GM12878 (cell line): ENCODE measurements around the gene CLASP2. TPM values are rescaled to one million over a fixed set of nuclear protein-coding genes. Genes with fewer than 3 reads are reported as not detected.

Experiments
- ATAC-seq: fragments of 200-7000 bp; cut with Tn5 transposase; 3 replicates; pipeline ENCODE4 v1.9.1; 2020; ENCODE audit warnings: mild to moderate bottlenecking, moderate library complexity
- BruUV-seq: library from RNA; stranded (reverse); fragments of 400-500 nt; replicated peaks from 2 replicates; lab custom pipeline; 2021; lab: Mats Ljungman, UMichigan
- CTCF ChIA-PET: fragments of 300-600 bp; sonication (Branson Sonifier 250); formaldehyde crosslinking; extraction: SDS; loops from one replicate; lab custom pipeline; 2021; ENCODE audit warnings: inconsistent platforms; lab: Yijun Ruan, JAX
- POLR2A ChIA-PET: fragments of 350-600 bp; formaldehyde crosslinking; extraction: SDS; loops from one replicate; lab custom pipeline; 2021; ENCODE audit warnings: inconsistent platforms; lab: Charles Lee
- RAD21 ChIA-PET: fragments of 300-600 bp; sonication (Branson Sonifier 250); formaldehyde crosslinking; loops from one replicate; lab custom pipeline; 2023; ENCODE audit warnings: antibody characterized with exemption; ENCODE audit not compliant: unreplicated experiment; lab: Charles Lee
- SMC1A ChIA-PET: fragments of 300-600 bp; sonication (Branson Sonifier 250); formaldehyde crosslinking; loops from one replicate; lab custom pipeline; 2023; ENCODE audit not compliant: unreplicated experiment, uncharacterized antibody; lab: Charles Lee
- DNase-seq: peaks from one replicate; pipeline ENCODE4 v3.0.0-alpha.2; 2011; ENCODE audit warnings: low read depth, low spot score
- FAIRE-seq: peaks from 3 replicates; lab custom pipeline; 2011; peaks lifted over from hg19 to GRCh38; lab: Jason Lieb, UNC
- H2AFZ ChIP-seq: 2 replicates; pipeline ENCODE4 v1.6.0; 2011; ENCODE audit warnings: low read depth, low read length, control low read depth; ENCODE audit not compliant: control insufficient read depth
- H3K27ac ChIP-seq: 2 replicates; pipeline ENCODE4 v1.5.1; 2011; ENCODE audit warnings: control low read depth; ENCODE audit not compliant: control insufficient read depth, insufficient read depth
- H3K27me3 ChIP-seq, 2 experiments: replicated peaks in 1 of 2; 2 replicates each; pipeline versions ENCODE4 v1.6.0 to v1.6.1; 2011; ENCODE audit warnings: low read length in 1 of 2; ENCODE audit not compliant: control insufficient read depth in 2 of 2, insufficient read depth in 2 of 2
- H3K36me3 ChIP-seq, 2 experiments: 2 replicates each; pipeline ENCODE4 v1.5.1; 2011; ENCODE audit warnings: low read length in 1 of 2; ENCODE audit not compliant: control insufficient read depth in 2 of 2, insufficient read depth in 2 of 2
- H3K4me1 ChIP-seq: 2 replicates; pipeline ENCODE4 v1.6.1; 2011; ENCODE audit warnings: mild to moderate bottlenecking, low read length, moderate library complexity, mixed read lengths; ENCODE audit not compliant: control insufficient read depth, insufficient read depth
- H3K4me2 ChIP-seq: 2 replicates; pipeline ENCODE4 v1.6.0; 2011; ENCODE audit warnings: control low read depth; ENCODE audit not compliant: control insufficient read depth, insufficient read depth
- H3K4me3 ChIP-seq: fragments of 200-600 bp; sonication (generic); 2 replicates; pipeline ENCODE4 v1.5.1; 2016
- H3K79me2 ChIP-seq: 2 replicates; pipeline ENCODE4 v1.6.0; 2011; ENCODE audit warnings: low read length; ENCODE audit not compliant: control insufficient read depth, insufficient read depth
- H3K9ac ChIP-seq: 2 replicates; pipeline ENCODE4 v1.8.0; 2011; ENCODE audit warnings: low read length, control low read depth, mixed read lengths; ENCODE audit not compliant: control insufficient read depth, insufficient read depth
- H3K9me3 ChIP-seq: replicated peaks from 3 replicates; pipeline ENCODE4 v1.5.1; 2011; ENCODE audit warnings: mild to moderate bottlenecking, low read length; ENCODE audit not compliant: control insufficient read depth, insufficient read depth
- H4K20me1 ChIP-seq: 2 replicates; pipeline ENCODE4 v1.6.0; 2011; ENCODE audit not compliant: control insufficient read depth, insufficient read depth
- BRCA1 ChIP-seq: IDR thresholded peaks from 2 replicates; pipeline ENCODE4 v1.6.1; 2011; ENCODE audit warnings: low read depth, low read length, improper control_type of control experiment
- CREB1 ChIP-seq: IDR thresholded peaks from 2 replicates; pipeline ENCODE4 v1.6.1; 2012; ENCODE audit warnings: low read depth, mild to moderate bottlenecking, inconsistent platforms
- EGR1 ChIP-seq, 2 experiments: IDR thresholded peaks; 1 replicate in 1 of 2; 2 replicates in 1 of 2; pipeline ENCODE4 v1.6.1; 2011 to 2012; ENCODE audit warnings: low read depth in 2 of 2, low read length in 2 of 2, borderline replicate concordance in 1 of 2, mild to moderate bottlenecking in 1 of 2, moderate library complexity in 1 of 2
- FOXK2 ChIP-seq: fragments of 450-650 bp; IDR thresholded peaks from 2 replicates; pipeline ENCODE4 v1.6.1; 2017; ENCODE audit warnings: mild to moderate bottlenecking, moderate library complexity
- NKRF ChIP-seq: fragments of 450-650 bp; conservative IDR thresholded peaks from 2 replicates; pipeline ENCODE4 v1.6.1; 2017; ENCODE audit warnings: mild to moderate bottlenecking, moderate library complexity
- SMC3 ChIP-seq: IDR thresholded peaks from 2 replicates; pipeline ENCODE4 v1.6.1; 2011; ENCODE audit warnings: low read length, improper control_type of control experiment, borderline replicate concordance
- WGBS: methylation state at CpG from one replicate; pipeline ENCODE4 v1.1.6; 2016; ENCODE audit warnings: low lambda C conversion rate; ENCODE audit not compliant: insufficient replicate concordance, insufficient coverage; ENCODE audit errors: missing lambda C conversion rate; 5-methylcytosine and 5-hydroxymethylcytosine counted together
- in situ Hi-C: fragments of 300-500 bp; cut with MboI; formaldehyde crosslinking; loops from 9 replicates; pipeline ENCODE4 v1.14.3; 2018; ENCODE audit warnings: mixed read lengths
- intact Hi-C: fragments of 100-400 bp; cut with micrococcal nuclease; formaldehyde crosslinking; loops from one replicate; pipeline ENCODE4 v1.14.2; 2022; ENCODE audit not compliant: unreplicated experiment
- polyA plus RNA-seq, 11 experiments: library from polyadenylated mRNA; depleted of rRNA in 4 of 11; unstranded in 6 of 11; stranded (reverse) in 5 of 11; fragments of >200 nt; fragmentation: Nextera tagmentation in 4 of 11; fragmentation: Illumina TruSeq in 1 of 11; extraction: Ambion mirVana in 4 of 11; extraction: Trizol in 1 of 11; gene quantifications; 1 replicate in 1 of 11; 2 replicates in 10 of 11; pipeline versions ENCODE4 v1.2.1 to v1.2.3, GENCODE V29; 2011 to 2016; ENCODE audit warnings: inconsistent platforms in 2 of 11, missing spikeins in 2 of 11, low read depth in 1 of 11
- total RNA-seq, 4 experiments: library from RNA; depleted of rRNA in 3 of 4; stranded (reverse); fragments of >200 nt in 3 of 4; fragmentation: Illumina TruSeq in 1 of 4; extraction: Trizol in 1 of 4; gene quantifications; 2 replicates each; pipeline versions ENCODE4 v1.2.1 to v1.2.3, GENCODE V29; 2013 to 2021
- TF ChIP-seq, protein P1 (sequence below): fragments of 450-650 bp; IDR thresholded peaks from 2 replicates; pipeline ENCODE4 v1.6.1; 2018; ENCODE audit warnings: mild to moderate bottlenecking, low read depth, moderate library complexity; ENCODE audit not compliant: partially characterized antibody

Gene CLASP2
- total and polyA plus RNA-seq, 10 of the 15 experiments (the other 5 are each of a cell fraction or from before 2014, with no cell fraction given): 4.0 to 38.3 (median 26.8) TPM

- no TSS peak for BruUV-seq
- Histone ChIP-seq H3K79me2 (no peaks in the 10 kb centered on the region; the same call in 1 of the 2 replicates), H2AFZ (no peak overlapping the region), H3K9ac (no peak overlapping the region), H3K4me3 (no peak overlapping the region), H3K9me3 (no peaks in the 10 kb centered on the region), H3K4me2 (no peak overlapping the region), H3K4me1 (peaks cover 4% of the 10 kb centered on the region; the same call in 1 of the 2 replicates), H3K27me3 (no peaks in the 10 kb centered on the region), H3K36me3 (no peaks in the 10 kb centered on the region; a peak in 1 of 4 replicates), H4K20me1 (no peaks in the 10 kb centered on the region), H3K27ac (no peak overlapping the region)
- TF ChIP-seq, protein P1, sequence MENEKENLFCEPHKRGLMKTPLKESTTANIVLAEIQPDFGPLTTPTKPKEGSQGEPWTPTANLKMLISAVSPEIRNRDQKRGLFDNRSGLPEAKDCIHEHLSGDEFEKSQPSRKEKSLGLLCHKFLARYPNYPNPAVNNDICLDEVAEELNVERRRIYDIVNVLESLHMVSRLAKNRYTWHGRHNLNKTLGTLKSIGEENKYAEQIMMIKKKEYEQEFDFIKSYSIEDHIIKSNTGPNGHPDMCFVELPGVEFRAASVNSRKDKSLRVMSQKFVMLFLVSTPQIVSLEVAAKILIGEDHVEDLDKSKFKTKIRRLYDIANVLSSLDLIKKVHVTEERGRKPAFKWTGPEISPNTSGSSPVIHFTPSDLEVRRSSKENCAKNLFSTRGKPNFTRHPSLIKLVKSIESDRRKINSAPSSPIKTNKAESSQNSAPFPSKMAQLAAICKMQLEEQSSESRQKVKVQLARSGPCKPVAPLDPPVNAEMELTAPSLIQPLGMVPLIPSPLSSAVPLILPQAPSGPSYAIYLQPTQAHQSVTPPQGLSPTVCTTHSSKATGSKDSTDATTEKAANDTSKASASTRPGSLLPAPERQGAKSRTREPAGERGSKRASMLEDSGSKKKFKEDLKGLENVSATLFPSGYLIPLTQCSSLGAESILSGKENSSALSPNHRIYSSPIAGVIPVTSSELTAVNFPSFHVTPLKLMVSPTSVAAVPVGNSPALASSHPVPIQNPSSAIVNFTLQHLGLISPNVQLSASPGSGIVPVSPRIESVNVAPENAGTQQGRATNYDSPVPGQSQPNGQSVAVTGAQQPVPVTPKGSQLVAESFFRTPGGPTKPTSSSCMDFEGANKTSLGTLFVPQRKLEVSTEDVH: no peak
- TF ChIP-seq CREB1: no peak
- TF ChIP-seq NKRF: no peak
- TF ChIP-seq BRCA1: no peak
- TF ChIP-seq FOXK2: no peak
- no peak for TF ChIP-seq SMC3
- no peak for TF ChIP-seq EGR1 (IDR thresholded peaks at IDR 0.05; ENCODE audit: borderline replicate concordance in 1 of 2, low read depth in 2 of 2, low read length in 2 of 2)
- DNase-seq (no peak), FAIRE-seq (no peak), ATAC-seq (no peak)
- ChIA-PET RAD21 (no interaction called here), POLR2A (no interaction called here), SMC1A (interaction anchor here (1.0 kb wide), 1 partner anchor 18 kb away, joined by 3 read pairs; no protein-coding TSS in a partner anchor), CTCF (no interaction called here)
- intact Hi-C loops: no loop called here
- WGBS: 71% methylated on average over 1 of the region's 1 CpG
- in situ Hi-C loops: no loop called here
Measured at GRCh38 chr3:33664195-33664594, 53.9 kb downstream of the CLASP2 start.
